Calu3 (cell line): ENCODE data around the gene COL16A1. TPM values are rescaled to one million over a fixed set of nuclear protein-coding genes. Genes with fewer than 3 reads are reported as not detected.

ENCODE experiments used
- BruUV-seq: library from RNA; stranded (reverse); fragments of 400-500 nt; replicated peaks from 2 replicates; lab custom pipeline; 2021; lab: Mats Ljungman, UMichigan
- CTCF ChIA-PET: fragments of 300-600 bp; sonication (Branson Sonifier 250); formaldehyde crosslinking; loops from one replicate; lab custom pipeline; 2022; ENCODE audit warnings: antibody characterized with exemption; lab: Charles Lee
- DNase-seq: peaks from one replicate; pipeline ENCODE4 v3.0.0; 2022
- H3K27ac Mint-ChIP-seq: one replicate; pipeline ENCODE4 v1.8.0; 2022; ENCODE audit warnings: mixed read lengths; ENCODE audit not compliant: unreplicated experiment
- H3K27me3 Mint-ChIP-seq: one replicate; pipeline ENCODE4 v1.8.0; 2022; ENCODE audit warnings: mixed read lengths; ENCODE audit not compliant: unreplicated experiment
- H3K36me3 Mint-ChIP-seq: one replicate; pipeline ENCODE4 v1.8.0; 2022; ENCODE audit warnings: mild to moderate bottlenecking, moderate library complexity, mixed read lengths; ENCODE audit not compliant: insufficient read depth, unreplicated experiment
- H3K4me1 Mint-ChIP-seq: one replicate; pipeline ENCODE4 v1.8.0; 2022; ENCODE audit warnings: mild to moderate bottlenecking, low read depth, mixed read lengths; ENCODE audit not compliant: unreplicated experiment
- H3K4me3 Mint-ChIP-seq: one replicate; pipeline ENCODE4 v1.8.0; 2022; ENCODE audit warnings: mild to moderate bottlenecking, low read depth, moderate library complexity, mixed read lengths; ENCODE audit not compliant: unreplicated experiment
- H3K9me3 Mint-ChIP-seq: one replicate; pipeline ENCODE4 v1.8.0; 2022; ENCODE audit warnings: low read depth, mixed read lengths; ENCODE audit not compliant: unreplicated experiment
- intact Hi-C: fragments of 100-400 bp; cut with micrococcal nuclease; formaldehyde crosslinking; loops from one replicate; pipeline ENCODE4 v1.10.0; 2022; ENCODE audit not compliant: unreplicated experiment
- total RNA-seq: library from RNA; stranded (reverse); gene quantifications from 2 replicates; pipeline ENCODE4 v1.2.3, GENCODE V29; 2022
- TF ChIP-seq, protein P1 (sequence below): fragments of 200-600 bp; IDR thresholded peaks from one replicate; pipeline ENCODE4 v1.8.0; 2022; ENCODE audit warnings: antibody characterized with exemption; ENCODE audit not compliant: unreplicated experiment

COL16A1 gene
- total RNA-seq, 1 experiment from 2014 or later = 3.8 TPM

DNA sequence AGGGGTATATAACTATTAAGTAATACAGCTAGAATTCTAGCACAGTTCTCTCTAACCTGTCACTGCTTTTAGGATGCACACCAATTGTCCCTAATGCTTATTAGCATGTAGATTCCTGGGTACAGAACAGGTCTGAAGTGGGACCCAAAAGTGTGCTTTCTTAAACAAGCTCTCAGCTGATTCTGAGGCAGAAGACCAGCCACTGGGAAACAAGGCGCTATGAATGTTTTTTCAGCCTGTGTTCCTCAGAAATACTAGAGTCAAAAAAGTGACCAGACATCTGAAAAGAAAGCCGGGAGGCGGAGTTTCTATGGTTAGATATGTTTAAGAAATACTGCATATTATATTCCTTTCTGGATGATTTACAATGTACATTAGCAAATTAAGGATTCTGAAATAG, 60.9 kb downstream of the COL16A1 start:
- Mint-ChIP-seq H3K27ac (no peak overlapping the region), H3K36me3 (peaks cover 17% of the 10 kb centered on the region), H3K9me3 (no peaks in the 10 kb centered on the region), H3K4me1 (peaks cover 20% of the 10 kb centered on the region), H3K4me3 (no peak overlapping the region), H3K27me3 (peaks cover 17% of the 10 kb centered on the region)
- DNase-seq = no peak
- CTCF ChIA-PET = no interaction called here
- no TSS peak for BruUV-seq
- TF ChIP-seq, protein P1, sequence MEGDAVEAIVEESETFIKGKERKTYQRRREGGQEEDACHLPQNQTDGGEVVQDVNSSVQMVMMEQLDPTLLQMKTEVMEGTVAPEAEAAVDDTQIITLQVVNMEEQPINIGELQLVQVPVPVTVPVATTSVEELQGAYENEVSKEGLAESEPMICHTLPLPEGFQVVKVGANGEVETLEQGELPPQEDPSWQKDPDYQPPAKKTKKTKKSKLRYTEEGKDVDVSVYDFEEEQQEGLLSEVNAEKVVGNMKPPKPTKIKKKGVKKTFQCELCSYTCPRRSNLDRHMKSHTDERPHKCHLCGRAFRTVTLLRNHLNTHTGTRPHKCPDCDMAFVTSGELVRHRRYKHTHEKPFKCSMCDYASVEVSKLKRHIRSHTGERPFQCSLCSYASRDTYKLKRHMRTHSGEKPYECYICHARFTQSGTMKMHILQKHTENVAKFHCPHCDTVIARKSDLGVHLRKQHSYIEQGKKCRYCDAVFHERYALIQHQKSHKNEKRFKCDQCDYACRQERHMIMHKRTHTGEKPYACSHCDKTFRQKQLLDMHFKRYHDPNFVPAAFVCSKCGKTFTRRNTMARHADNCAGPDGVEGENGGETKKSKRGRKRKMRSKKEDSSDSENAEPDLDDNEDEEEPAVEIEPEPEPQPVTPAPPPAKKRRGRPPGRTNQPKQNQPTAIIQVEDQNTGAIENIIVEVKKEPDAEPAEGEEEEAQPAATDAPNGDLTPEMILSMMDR = no peak
- intact Hi-C loops = no loop called here

DNA sequence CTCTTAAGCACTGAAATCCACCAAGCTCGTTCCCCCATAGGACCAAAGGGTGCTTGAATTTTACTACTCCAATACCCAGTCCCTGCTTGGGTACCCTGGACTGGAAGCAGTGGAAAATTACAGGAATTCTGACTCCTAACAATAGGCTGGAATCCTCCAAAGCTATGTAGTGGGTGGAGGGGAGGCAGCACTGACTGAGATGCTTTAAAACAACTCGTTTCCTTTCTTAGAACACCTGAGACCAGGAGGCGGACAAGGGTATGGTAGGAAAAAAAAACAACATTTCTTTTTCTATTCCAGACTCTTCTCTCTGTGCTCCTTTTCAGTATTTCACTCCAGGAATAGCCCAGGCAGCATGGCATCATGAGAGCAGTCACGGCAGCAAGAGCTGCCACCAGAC, 61.5 kb downstream of the COL16A1 start:
- no peak overlapping the region for H3K4me3 Mint-ChIP-seq
- H3K9me3 Mint-ChIP-seq = no peaks in the 10 kb centered on the region
- intact Hi-C loops = no loop called here
- no peak overlapping the region for H3K27ac Mint-ChIP-seq
- TF ChIP-seq, protein P1 = no peak
- peaks cover 12% of the 10 kb centered on the region for H3K27me3 Mint-ChIP-seq
- CTCF ChIA-PET = no interaction called here
- H3K36me3 Mint-ChIP-seq = peaks cover 17% of the 10 kb centered on the region
- DNase-seq = no peak
- no TSS peak for BruUV-seq
- peaks cover 20% of the 10 kb centered on the region for H3K4me1 Mint-ChIP-seq

DNA sequence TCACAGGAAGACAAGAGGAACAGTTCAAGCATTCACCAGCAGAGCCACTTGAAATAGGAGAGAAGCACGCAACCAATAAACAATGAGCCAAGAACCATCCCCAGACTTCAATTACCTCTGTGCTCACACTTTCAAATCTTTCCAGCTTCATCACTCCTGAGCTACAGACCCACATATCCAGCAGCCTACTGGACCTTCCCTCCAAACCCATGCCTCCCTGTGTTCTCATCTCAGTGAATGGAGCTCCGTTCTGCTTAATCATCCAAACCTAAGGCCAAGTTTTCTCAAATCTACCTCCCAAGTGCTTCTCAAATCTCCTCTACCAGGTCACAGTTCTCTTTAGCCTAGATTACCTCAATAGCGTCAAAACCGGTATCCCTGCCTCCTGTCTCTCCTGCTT, 62.9 kb downstream of the COL16A1 start:
- Mint-ChIP-seq H3K4me1 (peaks cover 7% of the 10 kb centered on the region), H3K4me3 (no peak overlapping the region), H3K9me3 (no peaks in the 10 kb centered on the region), H3K36me3 (peaks cover 17% of the 10 kb centered on the region), H3K27ac (no peak overlapping the region), H3K27me3 (no peaks in the 10 kb centered on the region)
- intact Hi-C loops = no loop called here
- CTCF ChIA-PET = no interaction called here
- BruUV-seq = no TSS peak
- TF ChIP-seq, protein P1 = no peak
- no peak for DNase-seq

DNA sequence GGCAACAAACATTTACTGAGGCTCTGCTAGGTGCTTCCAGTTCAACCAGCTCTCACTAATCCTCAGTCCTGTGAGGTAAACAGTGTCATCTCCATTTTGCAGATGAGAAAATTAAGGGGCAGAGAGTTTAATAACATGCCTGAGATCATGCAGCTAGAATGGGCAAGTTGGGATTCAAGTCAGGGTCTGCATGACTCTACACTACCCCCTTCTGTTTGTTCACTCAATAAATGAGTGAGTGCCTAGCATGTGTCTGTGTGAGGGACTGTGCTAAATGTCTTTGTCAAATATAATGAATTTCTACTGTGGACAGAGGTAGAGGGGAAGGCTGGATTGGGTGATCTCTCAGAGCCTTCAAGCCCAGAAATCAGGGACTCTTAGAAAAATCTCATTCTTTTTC, 63.6 kb downstream of the COL16A1 start:
- no TSS peak for BruUV-seq
- Mint-ChIP-seq H3K9me3 (no peaks in the 10 kb centered on the region), H3K27ac (no peak overlapping the region), H3K36me3 (peaks cover 15% of the 10 kb centered on the region), H3K27me3 (no peaks in the 10 kb centered on the region), H3K4me3 (no peak overlapping the region), H3K4me1 (peaks cover 7% of the 10 kb centered on the region)
- intact Hi-C loops = no loop called here
- DNase-seq = no peak
- CTCF ChIA-PET = interaction anchor here (0.7 kb wide), 1 partner anchor 149 kb away, joined by 4 read pairs; no protein-coding TSS in a partner anchor
- TF ChIP-seq, protein P1 = no peak
